Sciatic nerve (tissue), 2 donors: ENCODE measurements around the gene ARHGAP9. TPM values are rescaled to one million over a fixed set of nuclear protein-coding genes. Genes with fewer than 3 reads are reported as not detected.
"Not testable (repeated sequence)": the region's sequence is repeated elsewhere in the genome, so short reads cannot be mapped to it uniquely, and the experiment has no call there.

Experiments
- ATAC-seq: fragments of 200-7000 bp; cut with Tn5 transposase; one replicate; pipeline ENCODE4 v1.9.1; 2020; ENCODE audit warnings: mild to moderate bottlenecking, moderate library complexity
- DNase-seq: peaks from one replicate; pipeline ENCODE4 v3.0.0-alpha.2; 2020; ENCODE audit warnings: low spot score
- intact Hi-C: fragments of 100-400 bp; cut with DNase I; formaldehyde crosslinking; loops from one replicate; pipeline ENCODE4 v1.14.2; 2022
- total RNA-seq: library from RNA; stranded (reverse); fragmentation: NEBNext Ultra II Directional; extraction: Animal tissue kit (Norgen Biotek cat#: 25700); gene quantifications from one replicate; pipeline ENCODE4 v1.2.1, GENCODE V29; 2021
- donor health status: DM: no; HTN: no; CAD: no.
- donor health status: DM: no; HTN: no; CAD: no.

The ARHGAP9 gene
- total RNA-seq, 1 donor from 2014 or later = 30.8 TPM

DNA sequence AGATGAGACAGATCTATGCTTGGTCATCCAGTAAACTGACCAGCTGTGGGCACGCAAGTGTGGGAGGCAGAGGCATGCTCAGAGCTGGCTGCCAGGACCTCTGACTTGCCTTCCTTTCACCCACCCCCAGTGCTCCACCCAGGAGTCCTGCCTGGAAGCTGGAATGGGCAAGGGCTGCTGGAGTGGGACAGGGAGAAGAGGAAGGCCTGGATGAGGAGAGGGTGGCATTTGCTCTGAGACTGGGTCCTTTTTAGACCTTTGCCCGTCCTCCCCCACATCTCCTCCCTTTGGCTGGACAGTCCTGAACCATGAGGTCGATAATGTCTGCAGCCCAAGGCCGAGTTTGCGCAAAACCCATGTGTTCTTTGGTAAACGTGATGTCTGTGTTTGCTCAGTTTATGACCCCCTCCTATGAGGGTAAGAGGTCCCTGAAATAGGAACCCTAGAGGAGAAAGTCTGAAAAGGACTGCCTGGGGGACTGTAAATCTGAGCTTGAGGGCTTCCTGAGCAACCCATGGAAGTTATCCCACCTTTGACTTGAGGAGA is 28.4 kb downstream of the ARHGAP9 start:
- intact Hi-C loops = loop anchor here (5.0 kb wide), 2 partner anchors 144 to 189 kb away; no protein-coding TSS in a partner anchor
- no peak for DNase-seq
- ATAC-seq = no peak

- no peak for DNase-seq
- intact Hi-C loops = loop anchor here (5.0 kb wide), 2 partner anchors 143 to 188 kb away; no protein-coding TSS in a partner anchor
- ATAC-seq = no peak
Measured at GRCh38 chr12:57450057-57450456, 29.6 kb downstream of the ARHGAP9 start.

DNA sequence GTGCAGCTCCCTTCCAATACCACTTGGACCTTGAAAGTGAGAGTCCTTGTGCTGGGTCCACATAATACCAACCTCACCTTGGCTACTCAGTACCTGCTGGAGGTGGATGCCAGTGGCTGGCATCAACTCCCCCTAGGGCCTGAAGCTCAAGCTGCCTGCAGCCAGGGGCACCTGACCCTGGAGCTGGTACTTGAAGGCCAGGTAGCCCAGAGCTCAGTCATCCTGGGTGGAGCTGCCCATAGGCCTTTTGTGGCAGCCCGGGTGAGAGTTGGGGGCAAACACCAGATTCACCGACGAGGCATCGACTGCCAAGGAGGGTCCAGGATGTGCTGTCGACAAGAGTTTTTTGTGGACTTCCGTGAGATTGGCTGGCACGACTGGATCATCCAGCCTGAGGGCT is 30.3 kb downstream of the ARHGAP9 start:
- intact Hi-C loops = no loop called here
- DNase-seq (no peak), ATAC-seq (no peak)

DNA sequence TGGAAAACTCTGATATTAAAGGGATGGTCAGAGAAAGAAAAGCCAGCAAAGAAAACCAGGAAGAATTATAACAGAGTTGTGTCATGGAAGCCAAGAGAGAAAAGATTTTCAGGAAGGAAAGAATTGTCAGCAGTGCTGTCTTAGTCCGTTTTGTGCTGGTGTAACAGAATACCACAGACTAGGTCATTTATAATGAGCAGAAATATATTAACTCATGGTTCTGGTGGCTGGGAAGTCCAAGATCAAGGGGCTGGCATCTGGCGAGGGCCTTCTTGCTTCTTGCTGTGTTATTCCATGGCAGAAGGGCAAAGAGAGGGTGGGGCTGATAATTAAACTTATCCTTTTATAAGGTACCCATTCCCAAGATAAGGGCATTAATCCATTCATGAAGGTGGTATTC is 31.0 kb downstream of the ARHGAP9 start:
- no peak for ATAC-seq
- no peak for DNase-seq
- intact Hi-C loops = no loop called here

GRCh38 chr12:57446292-57446960 is 33.2 kb downstream of the ARHGAP9 start:
- ATAC-seq (no peak), DNase-seq (no peak)
- intact Hi-C loops = no loop called here

GRCh38 chr12:57444744-57445143 is 34.9 kb downstream of the ARHGAP9 start:
- DNase-seq = no peak
- intact Hi-C loops = no loop called here
- no peak for ATAC-seq

- intact Hi-C loops, DNase-seq, ATAC-seq: not testable (repeated sequence)
Measured at GRCh38 chr12:57444337-57444736, 35.3 kb downstream of the ARHGAP9 start.

DNA sequence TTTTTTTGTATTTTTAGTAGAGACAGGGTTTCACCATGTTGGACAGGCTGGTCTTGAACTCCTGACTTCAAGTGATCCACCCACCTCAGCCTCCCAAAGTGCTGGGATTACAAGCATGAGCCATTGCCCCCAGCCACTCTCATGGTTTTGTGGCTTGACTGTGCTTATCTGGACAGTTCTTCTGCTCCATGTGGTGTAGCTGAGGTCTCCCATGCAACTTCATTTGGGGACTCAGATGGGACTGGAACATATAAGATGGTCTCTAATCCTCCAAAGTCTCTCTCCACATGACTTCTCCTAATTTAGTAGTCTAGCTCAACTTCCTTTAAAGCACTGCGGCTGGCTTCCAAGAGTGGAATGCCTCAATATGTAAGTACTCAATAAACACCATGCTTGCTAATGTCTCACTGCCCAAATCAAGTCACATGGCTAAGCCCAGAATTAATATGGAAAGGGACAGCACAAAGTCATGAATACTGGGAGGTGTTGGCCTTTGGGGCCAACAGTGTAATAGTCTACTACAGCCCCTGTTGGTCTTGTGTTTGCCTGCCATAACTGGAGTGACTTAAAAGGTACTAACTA is 37.7 kb downstream of the ARHGAP9 start:
- intact Hi-C loops = no loop called here
- DNase-seq (no peak), ATAC-seq (no peak)

DNA sequence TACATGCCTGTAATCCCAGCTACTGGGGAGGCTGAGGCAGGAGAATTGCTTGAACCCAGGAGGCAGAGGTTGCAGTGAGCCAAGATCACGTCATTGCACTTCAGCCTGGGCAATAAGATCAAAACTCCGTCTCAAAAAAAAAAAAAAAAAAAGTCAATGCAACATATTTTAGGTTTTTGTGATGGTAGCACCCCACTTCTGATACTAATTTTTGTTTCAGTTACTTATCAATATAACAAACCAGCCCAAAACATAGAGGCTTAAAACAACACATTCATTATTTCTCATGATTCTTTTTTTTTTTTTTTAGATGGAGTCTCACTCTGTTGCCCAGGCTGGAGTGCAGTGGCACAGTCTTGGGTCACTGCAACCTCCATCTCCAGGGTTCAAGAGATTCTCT is 38.3 kb downstream of the ARHGAP9 start:
- DNase-seq, intact Hi-C loops, ATAC-seq: not testable (repeated sequence)

GRCh38 chr12:57439762-57440266 is 39.9 kb downstream of the ARHGAP9 start:
- no peak for ATAC-seq
- intact Hi-C loops = no loop called here
- DNase-seq = no peak

GRCh38 chr12:57438400-57438799 is 41.3 kb downstream of the ARHGAP9 start:
- ATAC-seq (no peak), DNase-seq (no peak)
- intact Hi-C loops = no loop called here

GRCh38 chr12:57435293-57435692 is 44.4 kb downstream of the ARHGAP9 start:
- intact Hi-C loops = no loop called here
- DNase-seq = no peak
- ATAC-seq = no peak

GRCh38 chr12:57434517-57435223 is 45.0 kb downstream of the ARHGAP9 start, which contains the start of gene INHBC:
Gene INHBC (plus strand): TSS chr12:57434784. CDS start chr12:57434887, 103 bp downstream.
- DNase-seq (no peak), ATAC-seq (no peak)
- intact Hi-C loops = no loop called here

DNA sequence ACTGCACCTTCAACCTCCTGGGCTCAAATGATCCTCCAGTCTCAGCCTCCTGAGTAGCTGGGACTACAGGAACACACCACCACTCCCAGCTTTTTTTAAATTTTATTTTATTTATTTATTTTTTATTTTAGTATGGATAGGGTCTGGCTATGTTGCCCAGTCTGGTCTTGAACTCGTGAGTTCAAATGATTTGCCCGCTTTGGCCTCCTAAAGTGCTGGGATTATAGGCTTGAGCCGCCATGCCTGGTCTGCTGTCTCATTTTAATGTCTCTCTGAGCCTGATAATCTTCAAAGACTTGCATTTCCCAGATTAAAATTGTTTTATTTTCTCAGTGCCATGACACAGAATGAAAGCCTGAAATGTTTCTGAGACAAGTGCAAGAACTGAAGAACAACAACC is 46.3 kb downstream of the ARHGAP9 start:
- DNase-seq (no peak), ATAC-seq (no peak)
- intact Hi-C loops = no loop called here

GRCh38 chr12:57431654-57432188 is 47.9 kb downstream of the ARHGAP9 start:
- no peak for ATAC-seq
- intact Hi-C loops = no loop called here
- no peak for DNase-seq

- ATAC-seq (peak; percentile 99), DNase-seq (peak; percentile 97)
- intact Hi-C loops = no loop called here
Measured at GRCh38 chr12:57430931-57431566, 48.6 kb downstream of the ARHGAP9 start, which contains the start of gene R3HDM2. Gene R3HDM2 (minus strand): TSS chr12:57431043. CDS start chr12:57310428, 120,615 bp downstream.

GRCh38 chr12:57430112-57430930 is 49.3 kb downstream of the ARHGAP9 start:
- intact Hi-C loops = no loop called here
- ATAC-seq (peak; percentile 10), DNase-seq (peak; percentile 71)
